ENCODE data around the gene DLX2.
"Not testable (repeated sequence)": the region's sequence is repeated elsewhere in the genome, so short reads cannot be mapped to it uniquely, and the experiment has no call there.

Gene DLX2

DNA sequence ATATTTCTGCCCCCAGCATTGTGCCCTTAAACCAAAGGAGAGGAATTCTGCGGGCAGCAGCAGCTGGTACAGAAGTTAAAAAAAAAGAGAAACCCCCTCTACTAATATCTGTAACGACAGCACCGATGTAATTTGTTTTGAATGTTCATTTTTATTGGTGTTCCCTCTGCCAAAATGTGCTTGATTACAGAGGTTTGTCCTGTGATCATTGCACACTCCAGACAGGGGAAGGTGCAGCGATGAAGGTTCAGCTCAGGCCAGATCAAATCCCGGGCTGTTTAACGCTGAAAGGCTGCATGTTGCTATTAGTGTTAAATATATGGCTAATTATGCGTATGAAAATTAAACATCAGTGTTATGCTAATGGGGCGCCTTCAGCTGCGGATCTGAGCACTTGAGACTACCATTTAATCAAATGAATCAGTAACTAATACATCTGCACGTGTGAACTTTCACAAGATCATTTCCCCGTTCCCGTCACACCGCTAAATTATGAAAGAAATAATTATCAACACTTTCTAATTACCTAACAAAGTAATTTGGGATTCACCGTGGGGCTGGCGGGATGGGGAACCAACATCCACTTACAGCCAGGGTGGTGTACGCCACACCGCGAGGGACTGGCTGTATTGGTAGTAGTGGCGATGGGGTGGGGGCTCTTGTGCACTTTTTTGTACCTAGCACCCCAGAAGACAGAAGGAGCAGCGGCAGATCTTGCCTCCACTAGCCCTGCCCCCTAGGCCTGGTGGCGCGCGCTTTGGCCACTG, 18.9 kb downstream of the DLX2 start:
- DNase-seq (ENCODE audit: low read depth), result no peak

DNA sequence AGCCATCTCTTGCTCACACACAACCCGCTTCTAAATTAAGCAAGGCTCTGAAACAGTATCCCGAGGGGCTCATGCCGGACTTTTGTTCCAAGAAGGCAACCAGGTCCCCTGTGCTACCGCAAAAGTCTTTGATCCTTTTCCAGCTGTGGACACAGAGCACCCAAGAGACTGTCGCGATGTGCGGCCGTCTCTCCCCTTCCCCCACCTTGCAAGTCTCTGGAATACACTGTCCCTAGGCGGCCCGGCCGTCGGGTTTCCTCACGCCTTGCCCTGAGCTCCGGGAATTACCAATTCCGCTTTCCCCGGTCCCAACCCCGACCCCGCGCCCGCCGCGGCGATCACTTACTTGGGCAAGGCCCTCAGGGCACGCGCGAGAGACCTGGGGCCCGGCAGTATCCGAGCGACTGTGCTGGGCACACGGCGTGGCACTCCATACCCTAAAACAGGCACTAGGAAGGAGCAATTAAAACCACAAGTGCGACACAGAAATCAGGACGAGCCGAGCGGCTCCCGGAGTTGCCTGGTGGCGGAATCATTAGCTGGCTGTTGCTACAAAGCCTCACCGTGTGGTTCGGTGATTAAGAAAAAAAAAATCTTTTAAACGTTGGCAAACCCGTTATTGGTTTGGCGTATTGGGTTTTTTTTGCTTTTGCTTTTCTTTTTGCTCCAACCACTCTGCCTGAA, 19.6 kb downstream of the DLX2 start:
- DNase-seq (ENCODE audit: low read depth), result no peak

DNA sequence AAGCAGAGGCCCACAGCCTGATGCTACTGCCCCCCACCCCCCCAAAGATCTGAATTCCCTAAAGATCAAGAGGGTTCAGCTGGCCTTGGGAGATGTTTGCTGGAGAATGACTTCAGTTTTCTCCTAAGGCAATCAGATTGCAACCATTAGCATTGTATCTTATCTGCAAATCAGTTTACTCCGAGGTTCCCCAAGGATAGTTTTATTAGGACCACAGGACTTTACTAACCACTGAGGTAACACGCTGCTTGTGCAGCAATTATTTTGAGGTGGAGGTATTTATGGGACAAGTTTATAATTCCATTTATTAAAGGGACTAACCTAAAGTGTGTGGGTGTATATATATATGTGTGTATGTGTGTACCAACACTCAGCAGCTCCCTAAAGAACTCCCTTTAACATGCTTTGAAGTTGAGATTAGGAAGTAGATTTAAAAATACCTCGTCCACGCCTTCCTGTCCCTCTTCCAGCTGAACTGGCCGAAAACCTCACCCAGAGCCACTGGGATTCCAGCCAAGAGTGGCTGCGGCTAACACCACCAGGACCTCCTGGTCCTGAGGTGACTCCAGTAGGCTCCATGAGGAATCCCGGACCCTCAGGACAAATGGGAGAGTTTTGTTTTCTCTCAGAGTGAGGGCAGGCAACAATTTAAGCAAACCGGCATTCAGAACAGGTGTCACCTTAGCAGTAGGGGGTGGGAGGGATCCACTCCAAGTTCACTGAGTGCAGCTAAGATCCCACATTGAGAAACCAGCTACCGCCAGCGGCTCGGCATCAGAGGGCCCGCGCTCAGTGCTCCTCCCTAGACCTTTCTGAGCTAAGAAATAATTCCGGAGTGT, 20.4 kb downstream of the DLX2 start:
- DNase-seq (ENCODE audit: low read depth), result no peak

DNA sequence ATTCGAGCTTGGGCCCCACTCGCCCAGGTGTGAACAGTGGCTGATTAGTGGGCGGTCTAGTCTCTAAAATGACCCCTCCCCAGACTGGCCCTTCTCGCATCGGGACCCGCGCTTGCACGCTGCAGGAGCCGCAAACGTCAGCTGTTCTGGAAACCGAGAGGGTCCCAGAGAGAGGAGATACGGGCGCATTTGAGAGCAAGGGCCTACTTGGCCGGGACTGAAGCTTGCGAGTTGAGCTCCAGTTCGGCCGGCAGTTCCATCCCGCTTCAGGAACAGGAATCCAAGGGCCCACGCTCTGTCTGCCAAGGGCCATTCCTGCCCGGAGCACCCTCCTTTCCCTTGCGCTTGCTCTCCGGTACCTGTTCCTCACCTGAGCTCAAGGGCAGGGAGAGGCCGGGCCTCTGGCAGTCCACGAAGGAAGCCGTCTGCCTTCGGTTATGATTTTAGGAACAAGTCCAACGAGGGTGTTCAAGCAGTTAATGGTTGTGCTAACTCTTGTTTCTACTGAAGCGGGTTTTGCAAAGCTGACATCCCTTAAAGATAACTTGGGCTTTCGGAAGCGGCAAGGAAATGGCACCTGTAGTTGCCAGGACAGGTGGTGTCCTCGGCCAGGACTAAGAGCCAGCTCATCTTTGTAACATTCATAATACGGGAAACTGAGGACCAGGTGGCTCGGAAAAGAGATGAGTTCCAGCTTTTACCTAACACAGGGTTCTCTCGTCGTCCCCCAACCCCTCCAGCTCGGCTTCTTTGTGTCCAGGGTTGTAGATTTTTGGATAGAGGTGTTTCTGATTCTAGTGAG, 21.3 kb downstream of the DLX2 start:
- DNase-seq (ENCODE audit: low read depth), result no peak

DNA sequence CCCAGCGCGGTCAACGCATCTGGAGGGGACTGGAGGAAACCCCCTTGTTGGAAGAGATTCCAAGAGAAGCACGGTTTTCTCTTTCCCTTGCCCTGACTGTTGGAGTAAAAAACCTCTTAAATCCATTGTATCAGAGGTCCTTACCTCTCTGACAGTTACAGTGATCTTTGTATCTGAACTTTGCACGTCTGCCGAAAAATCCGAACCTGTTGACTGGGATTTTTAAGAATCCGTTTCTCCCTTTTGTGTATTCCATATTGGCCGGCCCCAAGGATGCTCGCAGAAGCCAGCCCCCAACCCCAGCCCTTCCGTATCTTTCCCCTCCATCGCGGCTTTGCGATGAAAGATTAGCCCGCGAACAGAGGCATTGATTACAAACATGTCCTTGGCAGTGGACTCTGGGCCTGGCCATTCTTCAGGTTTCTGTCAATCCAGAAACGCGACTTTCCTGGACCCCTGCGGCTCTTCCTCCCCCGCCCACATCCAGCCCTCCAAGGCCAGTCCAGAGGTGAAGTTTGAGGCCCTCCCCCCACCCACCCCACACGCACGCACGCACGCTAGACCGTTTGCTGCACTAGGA, 22.0 kb downstream of the DLX2 start:
- no peak for DNase-seq (ENCODE audit: low read depth)

DNA sequence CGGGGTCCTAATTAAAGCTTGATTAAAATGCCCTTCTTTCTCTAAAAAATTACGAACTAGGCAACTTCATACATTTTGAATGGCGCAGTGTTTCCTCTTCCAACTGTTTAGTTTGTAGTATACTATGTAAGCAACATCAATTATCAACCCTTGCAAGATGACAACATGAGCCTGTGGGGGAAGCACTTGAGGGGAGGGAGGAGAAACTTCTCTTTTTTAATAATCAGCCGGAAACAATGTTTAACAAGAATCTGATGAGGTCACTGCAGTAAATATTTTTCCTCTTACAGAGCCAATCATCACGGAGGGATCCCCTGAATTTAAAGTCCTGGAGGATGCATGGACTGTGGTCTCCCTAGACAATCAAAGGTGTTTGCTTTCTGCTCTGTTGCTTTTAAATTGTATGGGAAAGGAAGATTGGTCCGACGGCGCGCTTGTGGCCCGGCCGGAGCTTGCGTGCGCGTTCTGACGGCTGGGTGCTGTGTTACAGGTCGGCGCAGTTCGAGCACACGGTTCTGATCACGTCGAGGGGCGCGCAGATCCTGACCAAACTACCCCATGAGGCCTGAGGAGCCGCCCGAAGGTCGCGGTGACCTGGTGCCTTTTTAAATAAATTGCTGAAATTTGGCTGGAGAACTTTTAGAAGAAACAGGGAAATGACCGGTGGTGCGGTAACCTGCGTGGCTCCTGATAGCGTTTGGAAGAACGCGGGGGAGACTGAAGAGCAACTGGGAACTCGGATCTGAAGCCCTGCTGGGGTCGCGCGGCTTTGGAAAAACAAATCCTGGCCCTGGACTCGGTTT, 22.7 kb downstream of the DLX2 start:
- DNase-seq (ENCODE audit: low read depth), result no peak

DNA sequence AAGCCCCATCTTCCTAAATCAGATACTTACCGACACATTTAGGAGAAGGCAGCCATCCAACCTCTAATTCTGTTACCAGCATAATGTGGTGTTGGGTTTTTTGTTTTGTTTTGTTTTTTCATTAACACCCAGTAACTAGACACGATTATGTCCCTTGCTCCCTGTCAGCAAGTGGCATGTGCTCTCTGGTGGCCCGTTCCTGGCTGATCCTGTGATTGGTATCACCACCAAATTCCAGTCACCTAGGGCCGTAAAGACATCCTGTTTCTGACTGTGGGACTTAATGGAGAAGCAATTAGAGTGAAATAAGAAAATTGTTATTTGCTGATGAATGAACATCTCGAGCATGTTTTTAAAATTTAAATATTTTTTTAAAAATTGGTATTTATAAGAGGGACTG, 23.3 kb downstream of the DLX2 start:
- DNase-seq (ENCODE audit: low read depth), result no peak

DNA sequence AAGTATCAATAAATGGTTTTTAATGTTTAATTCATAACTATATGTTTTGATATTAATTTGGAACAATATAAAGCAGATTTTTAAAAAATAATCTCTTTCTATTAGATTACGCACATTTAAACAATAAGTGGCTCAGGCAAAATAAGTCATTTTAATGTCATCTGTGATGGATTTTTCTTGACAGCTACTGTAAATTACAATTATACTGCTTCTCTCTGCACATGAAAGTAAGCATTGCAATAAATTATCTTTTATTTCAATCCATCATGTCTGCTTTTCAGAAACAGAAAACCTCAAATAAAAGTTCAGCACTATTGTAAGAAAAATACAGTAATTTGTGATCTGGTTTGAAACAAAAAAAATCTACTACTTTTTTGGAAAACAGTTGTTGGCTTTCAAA, 28.4 kb downstream of the DLX2 start:
- no peak for DNase-seq (ENCODE audit: low read depth)

DNA sequence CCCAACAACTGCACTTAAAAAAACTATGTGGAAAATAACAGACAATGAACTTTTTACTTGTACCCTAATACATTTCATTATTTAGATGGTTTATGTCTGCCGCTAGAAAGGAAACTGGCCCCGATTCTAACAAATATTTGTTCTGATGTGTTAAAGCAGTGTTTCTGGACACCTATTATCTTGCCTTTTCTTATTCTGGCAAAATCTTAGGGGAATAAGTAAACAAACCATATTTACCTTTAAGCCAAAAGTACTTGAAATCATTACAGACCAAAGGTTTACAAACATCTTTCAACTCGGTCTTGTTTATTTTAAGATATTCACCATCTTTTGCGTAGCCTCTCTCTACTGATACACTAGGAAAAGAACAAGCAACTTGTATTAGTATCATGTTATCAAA, 29.2 kb downstream of the DLX2 start:
- DNase-seq (ENCODE audit: low read depth), result no peak

DNA sequence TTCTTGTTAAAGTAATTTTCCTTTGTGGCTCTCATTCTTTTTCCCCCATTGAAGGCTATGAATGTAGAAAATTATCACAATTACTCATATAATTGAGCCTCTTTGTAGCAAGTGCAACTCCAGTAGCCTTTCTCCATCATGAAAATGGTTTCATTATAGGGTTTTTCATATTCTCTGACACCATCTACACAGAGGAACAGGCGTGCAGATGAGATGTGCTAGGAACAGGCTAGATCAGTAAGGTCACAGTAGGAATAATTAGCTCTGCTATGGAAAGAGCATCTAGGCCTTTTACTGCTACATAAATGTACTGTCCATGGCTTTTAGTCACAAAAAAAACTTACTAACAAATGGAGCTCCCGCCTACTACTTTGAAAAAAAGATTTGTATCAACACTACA, 30.0 kb downstream of the DLX2 start:
- DNase-seq (ENCODE audit: low read depth), result no peak

DNA sequence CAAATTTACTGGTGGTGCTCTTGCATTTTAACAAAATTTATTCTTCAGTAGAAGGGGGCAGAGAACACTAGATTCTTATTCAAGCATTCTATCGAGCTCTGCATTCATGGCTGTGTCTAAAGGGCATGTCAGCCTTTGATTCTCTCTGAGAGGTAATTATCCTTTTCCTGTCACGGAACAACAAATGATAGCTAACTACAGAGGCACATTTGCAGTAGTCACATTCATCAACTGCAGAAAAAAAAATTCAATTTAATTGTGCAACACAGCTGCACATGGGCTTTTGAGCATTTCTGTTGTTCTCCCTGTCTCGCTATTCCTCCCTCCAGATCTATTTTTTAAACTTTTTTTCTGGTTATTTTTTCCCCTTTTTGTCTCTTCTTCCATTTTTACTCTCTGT, 30.4 kb downstream of the DLX2 start:
- DNase-seq (ENCODE audit: low read depth), result no peak

DNA sequence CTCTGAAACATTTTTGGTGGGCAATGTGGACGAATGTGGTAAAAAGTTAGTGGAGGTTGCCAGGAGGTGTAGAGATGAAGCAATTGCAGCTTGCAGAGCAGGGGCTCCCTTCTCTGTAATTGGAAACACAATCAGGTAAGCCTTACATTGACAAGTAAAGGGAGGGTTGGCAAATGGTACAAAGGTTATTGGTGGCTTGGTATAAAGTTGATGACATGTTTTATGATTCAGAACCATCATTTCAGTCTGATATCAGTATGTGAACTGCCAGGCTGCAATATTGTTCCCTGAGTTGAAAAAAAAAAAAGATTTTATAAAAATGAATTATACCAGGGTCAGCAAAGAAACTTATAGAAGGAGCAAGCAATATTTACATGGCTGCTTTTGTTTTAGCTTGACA, 31.8 kb downstream of the DLX2 start:
- DNase-seq (ENCODE audit: low read depth), result no peak

DNA sequence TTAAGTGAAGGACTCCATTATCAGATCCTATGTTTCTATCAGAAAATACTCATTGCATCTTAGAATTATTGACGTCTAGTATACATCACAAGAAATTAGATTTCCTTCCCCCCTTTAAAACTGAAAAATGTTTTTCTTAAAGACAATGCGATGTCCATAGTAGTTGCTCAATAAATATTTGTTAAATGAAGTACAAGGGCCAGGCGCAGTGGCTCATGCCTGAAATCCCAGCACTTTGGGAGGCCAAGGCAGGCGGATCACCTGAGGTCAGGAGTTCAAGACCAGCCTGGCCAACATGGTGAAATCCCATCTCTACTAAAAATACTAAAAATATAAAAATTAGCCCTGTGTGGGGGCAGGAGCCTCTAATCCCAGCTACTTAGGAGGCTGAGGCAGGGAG, 34.8 kb downstream of the DLX2 start:
- not testable (repeated sequence) for DNase-seq (ENCODE audit: low read depth)

DNA sequence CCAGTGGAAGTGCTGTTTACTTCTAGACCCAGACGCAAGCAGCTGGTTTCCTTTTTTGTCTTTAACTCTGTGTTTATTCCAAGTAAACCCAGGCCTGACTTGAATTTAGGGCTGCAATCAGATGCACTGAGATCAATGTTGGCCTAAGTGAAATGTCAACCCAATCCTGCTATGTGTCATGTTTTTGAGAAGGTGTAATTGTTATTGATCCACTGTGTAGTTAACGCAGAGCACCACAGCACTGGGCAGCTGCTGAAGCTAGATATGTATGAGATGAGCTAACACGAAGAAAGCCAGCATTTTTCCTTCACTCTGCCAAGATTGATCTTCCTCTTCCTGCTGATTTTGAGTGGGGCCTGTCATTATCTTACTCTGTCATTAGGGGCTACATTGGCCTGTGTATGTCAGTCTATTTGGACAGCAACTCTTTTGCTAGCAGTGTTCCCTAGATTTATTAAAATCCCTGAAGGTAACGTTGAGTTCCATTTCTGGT, 36.3 kb downstream of the DLX2 start:
- DNase-seq (ENCODE audit: low read depth), result no peak

DNA sequence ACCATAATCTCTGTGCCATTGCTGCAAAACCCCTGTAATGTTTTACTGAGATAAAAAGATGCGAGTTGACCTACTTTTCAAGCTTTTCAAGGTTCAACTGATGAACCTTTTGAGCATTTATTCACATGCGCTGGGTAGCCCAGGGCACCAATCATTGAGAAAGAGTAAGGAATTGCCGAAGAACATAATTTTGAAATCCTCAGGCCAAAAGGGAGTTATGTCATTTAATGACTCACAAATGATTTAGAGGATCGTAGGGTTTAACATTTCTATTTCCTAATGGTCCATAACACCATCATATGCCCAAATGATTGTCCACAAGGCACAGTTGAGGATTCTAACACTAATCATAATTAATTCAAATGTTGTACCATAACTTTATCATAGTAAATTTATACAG, 37.6 kb downstream of the DLX2 start:
- DNase-seq (ENCODE audit: low read depth), result no peak

DNA sequence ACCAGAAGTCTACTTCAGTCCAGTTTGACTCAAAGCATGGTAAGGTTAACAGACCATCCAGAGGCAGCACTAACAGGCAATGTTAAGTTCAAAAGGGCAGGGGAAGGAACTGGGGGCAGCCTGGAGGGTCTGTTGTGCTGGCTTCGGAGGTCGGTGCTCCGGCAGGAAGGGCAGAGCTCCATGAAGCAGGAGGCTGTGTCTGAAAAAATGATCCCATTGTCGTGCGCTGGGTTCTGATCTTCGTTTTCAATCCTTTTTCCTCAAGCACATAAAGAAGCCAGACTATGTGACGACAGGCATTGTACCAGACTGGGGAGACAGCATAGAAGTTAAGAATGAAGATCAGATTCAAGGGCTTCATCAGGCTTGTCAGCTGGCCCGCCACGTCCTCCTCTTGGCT, 39.3 kb downstream of the DLX2 start:
- no peak for DNase-seq (ENCODE audit: low read depth)

DNA sequence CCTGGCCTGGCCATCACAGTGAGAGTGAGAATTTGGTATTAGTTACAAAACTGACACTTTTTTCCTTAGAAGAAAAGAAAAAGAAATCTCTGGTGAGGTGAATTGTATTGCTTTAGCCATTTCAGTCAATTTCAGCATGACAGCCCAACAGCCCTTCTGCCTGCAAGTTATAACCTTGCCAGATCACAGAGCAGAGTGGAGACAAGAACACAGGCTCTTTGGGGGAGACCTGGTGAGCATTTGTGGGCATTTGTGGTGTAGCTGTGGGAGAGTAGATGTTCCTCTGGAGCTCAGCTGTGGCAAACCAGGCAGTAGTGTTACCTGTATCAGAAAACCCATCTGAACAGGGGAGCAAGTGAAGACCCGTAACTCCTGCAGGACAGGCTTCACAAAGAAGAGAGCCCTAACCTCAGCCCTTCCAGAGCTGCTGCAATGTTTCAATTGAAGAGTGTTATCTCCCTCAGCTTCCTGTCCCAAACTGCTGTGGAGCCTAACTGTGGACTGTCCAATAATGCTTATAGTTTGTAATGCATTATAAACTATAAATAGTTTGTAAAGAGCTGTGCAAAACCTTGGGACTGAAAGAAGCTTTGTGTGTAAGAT, 40.2 kb downstream of the DLX2 start:
- DNase-seq (ENCODE audit: low read depth), result no peak

DNA sequence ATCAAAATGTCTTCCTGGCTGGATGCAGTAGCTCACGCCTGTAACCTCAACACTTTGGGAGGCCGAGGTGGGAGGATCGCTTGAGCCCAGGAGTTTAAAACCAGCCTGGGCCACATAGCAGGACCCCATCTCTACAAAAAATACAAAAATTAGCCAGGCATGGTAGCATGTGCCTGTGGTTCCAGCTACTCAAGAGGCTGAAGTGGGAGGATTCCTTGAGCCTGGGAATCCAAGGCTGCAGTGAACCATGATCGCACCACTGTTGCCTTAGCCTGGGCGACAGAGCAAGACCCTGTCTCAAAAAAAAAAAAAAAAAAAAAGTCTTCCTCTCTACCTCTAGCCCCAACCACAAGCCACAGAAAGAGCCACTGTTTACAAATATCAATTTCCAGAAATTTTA, 42.6 kb downstream of the DLX2 start:
- not testable (repeated sequence) for DNase-seq (ENCODE audit: low read depth)

DNA sequence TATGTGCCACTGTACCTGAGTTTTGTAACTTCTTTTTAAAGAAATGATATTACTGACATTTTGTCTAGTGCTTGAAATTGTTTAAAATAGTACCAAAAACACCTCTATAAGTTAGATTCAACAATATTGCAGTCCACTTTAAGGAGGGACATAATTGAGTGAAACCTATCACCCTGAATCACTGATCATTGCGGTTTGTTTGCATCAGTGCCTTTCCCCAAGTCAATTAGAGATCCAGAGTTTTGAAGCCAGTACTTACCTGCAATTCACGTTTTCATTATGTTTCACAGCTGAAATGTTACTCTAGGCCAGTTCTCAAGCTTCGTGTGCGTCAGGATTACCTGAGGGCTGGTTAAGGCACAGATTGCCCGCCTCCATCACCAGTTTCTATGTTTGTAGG, 44.0 kb downstream of the DLX2 start:
- DNase-seq (ENCODE audit: low read depth), result no peak

DNA sequence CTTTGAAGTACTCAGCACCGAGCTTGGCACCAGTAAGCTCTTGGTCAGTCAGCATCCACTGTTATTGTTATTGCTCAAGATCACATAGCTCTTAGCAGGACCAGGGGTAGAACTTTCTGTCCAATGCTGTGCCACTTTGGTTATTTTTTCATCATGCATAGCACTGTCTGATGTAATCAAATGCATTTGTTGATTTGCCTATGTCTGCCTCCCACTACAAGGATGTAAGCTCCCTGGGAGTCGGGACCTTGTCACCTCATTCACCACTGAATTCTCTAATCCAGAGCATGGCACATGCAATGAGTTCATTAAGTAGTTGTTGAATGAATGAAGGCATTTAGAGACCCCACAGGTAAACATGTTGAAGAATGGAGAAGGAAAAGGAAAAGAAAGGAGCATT, 46.4 kb downstream of the DLX2 start:
- no peak for DNase-seq (ENCODE audit: low read depth)
